IMR-90 (cell line): ENCODE results near the gene SLC4A3. TPM values are rescaled to one million over a fixed set of nuclear protein-coding genes. Genes with fewer than 3 reads are reported as not detected.

ENCODE experiments used
- ATAC-seq: fragments of 200-7000 bp; cut with Tn5 transposase; 2 replicates; pipeline ENCODE4 v1.9.1; 2020; ENCODE audit warnings: low read depth, mild to moderate bottlenecking, moderate library complexity
- BruUV-seq: library from RNA; stranded (reverse); fragments of 400-500 nt; replicated peaks from 2 replicates; lab custom pipeline; 2021; lab: Mats Ljungman, UMichigan
- CTCF ChIA-PET: fragments of 300-600 bp; formaldehyde crosslinking; extraction: SDS; loops from one replicate; lab custom pipeline; 2021; ENCODE audit warnings: antibody characterized with exemption; lab: Yijun Ruan, JAX
- POLR2A ChIA-PET: fragments of 300-600 bp; sonication (Branson Sonifier 250); formaldehyde crosslinking; loops from one replicate; lab custom pipeline; 2022; ENCODE audit warnings: antibody characterized with exemption; ENCODE audit not compliant: unreplicated experiment; lab: Charles Lee
- DNase-seq: peaks from one replicate; pipeline ENCODE4 v3.0.0; 2013
- H2AFZ ChIP-seq: replicated peaks from 2 replicates; pipeline ENCODE3; 2013; ENCODE audit warnings: low read length, mild to moderate bottlenecking; ENCODE audit not compliant: poor library complexity
- H2AK5ac ChIP-seq: 2 replicates; pipeline ENCODE4 v1.6.1; 2013; ENCODE audit warnings: low read depth, low read length, inconsistent platforms
- H2AK9ac ChIP-seq: replicated peaks from 2 replicates; pipeline ENCODE3; 2013; ENCODE audit warnings: mild to moderate bottlenecking, low read depth, low read length, moderate library complexity; ENCODE audit not compliant: poor library complexity
- H2BK120ac ChIP-seq: 2 replicates; pipeline ENCODE4 v1.6.1; 2013; ENCODE audit warnings: low read depth, low read length, inconsistent platforms
- H2BK15ac ChIP-seq: 3 replicates; pipeline ENCODE4 v1.6.1; 2013; ENCODE audit warnings: low read depth, low read length, inconsistent platforms
- H2BK20ac ChIP-seq: 2 replicates; pipeline ENCODE4 v1.6.1; 2013; ENCODE audit warnings: low read depth, mild to moderate bottlenecking, inconsistent platforms, low read length, moderate library complexity
- H2BK5ac ChIP-seq: 2 replicates; pipeline ENCODE4 v1.6.1; 2013; ENCODE audit warnings: mild to moderate bottlenecking, low read depth, low read length, inconsistent platforms; ENCODE audit not compliant: poor library complexity, severe bottlenecking
- H3K14ac ChIP-seq: replicated peaks from 2 replicates; pipeline ENCODE4 v1.6.1; 2013; ENCODE audit warnings: low read depth, low read length, inconsistent platforms
- H3K18ac ChIP-seq: 2 replicates; pipeline ENCODE4 v1.6.1; 2013; ENCODE audit warnings: low read depth, low read length, control low read depth
- H3K23ac ChIP-seq: 2 replicates; pipeline ENCODE4 v1.6.1; 2013; ENCODE audit warnings: low read depth, low read length, inconsistent platforms
- H3K27ac ChIP-seq: 2 replicates; pipeline ENCODE4 v1.5.1; 2013; ENCODE audit warnings: mild to moderate bottlenecking, control low read depth, low read length; ENCODE audit not compliant: insufficient read depth
- H3K27me3 ChIP-seq: 2 replicates; pipeline ENCODE4 v1.6.1; 2013; ENCODE audit warnings: low read length; ENCODE audit not compliant: control insufficient read depth, insufficient read depth
- H3K36me3 ChIP-seq: 2 replicates; pipeline ENCODE4 v1.6.1; 2013; ENCODE audit warnings: low read length, mixed read lengths; ENCODE audit not compliant: control insufficient read depth, insufficient read depth
- H3K4ac ChIP-seq: 2 replicates; pipeline ENCODE4 v1.6.1; 2013; ENCODE audit warnings: low read depth, low read length, inconsistent platforms
- H3K4me1 ChIP-seq: 2 replicates; pipeline ENCODE4 v1.6.1; 2013; ENCODE audit warnings: low read length, mixed read lengths; ENCODE audit not compliant: control insufficient read depth, insufficient read depth
- H3K4me2 ChIP-seq: 2 replicates; pipeline ENCODE4 v1.6.1; 2013; ENCODE audit warnings: low read depth, mild to moderate bottlenecking, control low read depth, low read length, moderate library complexity
- H3K4me3 ChIP-seq: 2 replicates; pipeline ENCODE4 v1.5.1; 2013; ENCODE audit warnings: low read depth, mild to moderate bottlenecking, control low read depth, low read length, moderate library complexity; ENCODE audit not compliant: insufficient read depth
- H3K56ac ChIP-seq: 2 replicates; pipeline ENCODE4 v1.6.1; 2013; ENCODE audit warnings: low read length, inconsistent platforms; ENCODE audit not compliant: insufficient read depth; ENCODE audit errors: extremely low read depth
- H3K79me1 ChIP-seq, 2 experiments: 2 replicates each; pipeline ENCODE4 v1.6.1; 2013; ENCODE audit warnings: low read length in 2 of 2, inconsistent platforms in 1 of 2, low read depth in 1 of 2
- H3K9ac ChIP-seq: 2 replicates; pipeline ENCODE4 v1.6.1; 2013; ENCODE audit warnings: low read depth, low read length, control low read depth
- H3K9me1 ChIP-seq: 2 replicates; pipeline ENCODE4 v1.6.1; 2013; ENCODE audit warnings: low read length, inconsistent platforms; ENCODE audit not compliant: insufficient read depth
- H3K9me3 ChIP-seq: 2 replicates; pipeline ENCODE4 v1.6.1; 2013; ENCODE audit warnings: low read length; ENCODE audit not compliant: control insufficient read depth, insufficient read depth
- H4K20me1 ChIP-seq: 2 replicates; pipeline ENCODE4 v1.6.1; 2013; ENCODE audit warnings: low read length, inconsistent platforms; ENCODE audit not compliant: insufficient read depth
- H4K5ac ChIP-seq: 2 replicates; pipeline ENCODE4 v1.6.1; 2013; ENCODE audit warnings: mild to moderate bottlenecking, low read depth, low read length, control low read depth
- H4K8ac ChIP-seq, 2 experiments: 2 replicates each; pipeline ENCODE4 v1.6.1; 2013; ENCODE audit warnings: low read depth in 2 of 2, low read length in 2 of 2, control low read depth in 1 of 2, inconsistent platforms in 1 of 2
- H4K91ac ChIP-seq: 2 replicates; pipeline ENCODE4 v1.6.1; 2013; ENCODE audit warnings: low read depth, low read length, inconsistent platforms; ENCODE audit not compliant: insufficient read depth
- CEBPB ChIP-seq: IDR thresholded peaks from 2 replicates; pipeline ENCODE4 v1.6.1; 2012; ENCODE audit warnings: low read depth, low read length, improper control_type of control experiment
- CHD1 ChIP-seq: IDR thresholded peaks from 2 replicates; pipeline ENCODE4 v1.6.1; 2012; ENCODE audit warnings: low read depth, low read length, improper control_type of control experiment
- CTCF ChIP-seq: conservative IDR thresholded peaks from 2 replicates; pipeline ENCODE4 v1.5.1; 2012; ENCODE audit warnings: mild to moderate bottlenecking, low read depth, low read length, improper control_type of control experiment
- FOS ChIP-seq: fragments of 150-350 bp; IDR thresholded peaks from 2 replicates; pipeline ENCODE4 v1.6.1; 2016; ENCODE audit warnings: low read depth, low read length
- MAFK ChIP-seq: IDR thresholded peaks from 2 replicates; pipeline ENCODE4 v1.6.1; 2012; ENCODE audit warnings: low read depth, low read length, improper control_type of control experiment
- MAZ ChIP-seq: IDR thresholded peaks from 2 replicates; pipeline ENCODE4 v1.6.1; 2012; ENCODE audit warnings: low read depth, mild to moderate bottlenecking, low read length, improper control_type of control experiment, moderate library complexity, borderline replicate concordance
- MXI1 ChIP-seq: IDR thresholded peaks from 2 replicates; pipeline ENCODE4 v1.6.1; 2012; ENCODE audit warnings: low read depth, mild to moderate bottlenecking, low read length, moderate library complexity, borderline replicate concordance
- NFE2L2 ChIP-seq: fragments of 150-350 bp; IDR thresholded peaks from 2 replicates; pipeline ENCODE4 v1.6.1; 2016; ENCODE audit warnings: low read depth, mild to moderate bottlenecking, low read length
- RAD21 ChIP-seq: IDR thresholded peaks from 2 replicates; pipeline ENCODE4 v1.6.1; 2012; ENCODE audit warnings: low read length, improper control_type of control experiment
- RCOR1 ChIP-seq: IDR thresholded peaks from 2 replicates; pipeline ENCODE4 v1.6.1; 2012; ENCODE audit warnings: mild to moderate bottlenecking, low read length, improper control_type of control experiment; ENCODE audit not compliant: insufficient replicate concordance
- RFX5 ChIP-seq: IDR thresholded peaks from 2 replicates; pipeline ENCODE4 v1.8.0; 2012; ENCODE audit warnings: low read depth, mild to moderate bottlenecking, low read length, moderate library complexity
- SMC3 ChIP-seq: fragments of 150-350 bp; IDR thresholded peaks from 2 replicates; pipeline ENCODE4 v1.6.1; 2016; ENCODE audit warnings: low read depth, mild to moderate bottlenecking, antibody characterized with exemption, low read length, moderate library complexity
- dilution Hi-C: fragments of 300-500 bp; cut with HindIII; formaldehyde crosslinking; loops from one replicate; pipeline ENCODE4 v1.14.3; 2018; ENCODE audit warnings: low sequenced_read_pairs; ENCODE audit not compliant: unreplicated experiment
- in situ Hi-C: fragments of 300-500 bp; cut with MboI; formaldehyde crosslinking; loops from 3 replicates; pipeline ENCODE4 v1.14.3; 2019; ENCODE audit warnings: low sequenced_read_pairs, inconsistent platforms, mixed read lengths
- intact Hi-C: fragments of 100-400 bp; cut with micrococcal nuclease; formaldehyde crosslinking; loops from 2 replicates; pipeline ENCODE4 v1.10.0; 2022
- polyA plus RNA-seq, 3 experiments: library from polyadenylated mRNA; depleted of rRNA; stranded (reverse); fragments of >200 nt; gene quantifications; 2 replicates each; pipeline ENCODE4 v1.2.3, GENCODE V29; 2012; ENCODE audit warnings: low replicate concordance in 1 of 3
- total RNA-seq: library from RNA; depleted of rRNA; stranded (reverse); fragments of >200 nt; gene quantifications from 2 replicates; pipeline ENCODE4 v1.2.3, GENCODE V29; 2012
- TF ChIP-seq, protein P1 (sequence below): fragments of 150-350 bp; IDR thresholded peaks from 2 replicates; pipeline ENCODE4 v1.6.1; 2017; ENCODE audit warnings: mild to moderate bottlenecking, antibody characterized with exemption, low read length, low read depth
- TF ChIP-seq, protein P2 (sequence below): fragments of 150-350 bp; IDR thresholded peaks from 2 replicates; pipeline ENCODE4 v1.6.1; 2016; ENCODE audit warnings: low read depth, mild to moderate bottlenecking, low read length, moderate library complexity, borderline replicate concordance

SLC4A3 gene
- total and polyA plus RNA-seq, 2 of the 4 experiments (the other 2 are of a cell fraction), result 0.90 to 6.1 TPM

- BruUV-seq, result no TSS peak
- ChIA-PET CTCF (no interaction called here), POLR2A (no interaction called here)
- peaks cover 4% of the 10 kb centered on the region; the same call in 1 of the 2 replicates for H3K4me1 ChIP-seq
- no peak overlapping the region for H2BK15ac ChIP-seq
- H3K9me3 ChIP-seq, result peaks cover 4% of the 10 kb centered on the region
- H4K8ac ChIP-seq, result 0 out of 4 replicates have a peak overlapping the region, but pooled peaks of 1 of the 2 experiments have one; percentile 35
- no peak for ATAC-seq
- H3K27me3 ChIP-seq, result peaks cover 12% of the 10 kb centered on the region
- H4K5ac ChIP-seq, result no peak overlapping the region
- H3K4ac ChIP-seq, result no peak overlapping the region
- no peak overlapping the region for H2AK5ac ChIP-seq
- H2AK9ac ChIP-seq, result no peak overlapping the region
- in situ Hi-C loops, result no loop called here
- TF ChIP-seq, protein P1, sequence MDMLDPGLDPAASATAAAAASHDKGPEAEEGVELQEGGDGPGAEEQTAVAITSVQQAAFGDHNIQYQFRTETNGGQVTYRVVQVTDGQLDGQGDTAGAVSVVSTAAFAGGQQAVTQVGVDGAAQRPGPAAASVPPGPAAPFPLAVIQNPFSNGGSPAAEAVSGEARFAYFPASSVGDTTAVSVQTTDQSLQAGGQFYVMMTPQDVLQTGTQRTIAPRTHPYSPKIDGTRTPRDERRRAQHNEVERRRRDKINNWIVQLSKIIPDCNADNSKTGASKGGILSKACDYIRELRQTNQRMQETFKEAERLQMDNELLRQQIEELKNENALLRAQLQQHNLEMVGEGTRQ, result no peak
- TF ChIP-seq CHD1, result no peak
- TF ChIP-seq FOS, result no peak
- TF ChIP-seq MAZ, result no peak
- TF ChIP-seq RFX5, result no peak
- TF ChIP-seq RAD21, result no peak
- TF ChIP-seq CEBPB, result no peak
- TF ChIP-seq, protein P2, sequence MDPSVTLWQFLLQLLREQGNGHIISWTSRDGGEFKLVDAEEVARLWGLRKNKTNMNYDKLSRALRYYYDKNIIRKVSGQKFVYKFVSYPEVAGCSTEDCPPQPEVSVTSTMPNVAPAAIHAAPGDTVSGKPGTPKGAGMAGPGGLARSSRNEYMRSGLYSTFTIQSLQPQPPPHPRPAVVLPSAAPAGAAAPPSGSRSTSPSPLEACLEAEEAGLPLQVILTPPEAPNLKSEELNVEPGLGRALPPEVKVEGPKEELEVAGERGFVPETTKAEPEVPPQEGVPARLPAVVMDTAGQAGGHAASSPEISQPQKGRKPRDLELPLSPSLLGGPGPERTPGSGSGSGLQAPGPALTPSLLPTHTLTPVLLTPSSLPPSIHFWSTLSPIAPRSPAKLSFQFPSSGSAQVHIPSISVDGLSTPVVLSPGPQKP, result no peak
- TF ChIP-seq SMC3, result no peak
- no peak for TF ChIP-seq MXI1
- TF ChIP-seq RCOR1, result no peak
- TF ChIP-seq NFE2L2, result no peak
- TF ChIP-seq CTCF, result no peak
- no peak for TF ChIP-seq MAFK
- H3K36me3 ChIP-seq, result no peaks in the 10 kb centered on the region
- no peak overlapping the region for H4K91ac ChIP-seq
- H3K9me1 ChIP-seq, result no peaks in the 10 kb centered on the region
- H3K4me2 ChIP-seq, result no peak overlapping the region
- no peak overlapping the region for H2BK20ac ChIP-seq
- no peak overlapping the region for H2BK5ac ChIP-seq
- no peak overlapping the region for H2BK120ac ChIP-seq
- H4K20me1 ChIP-seq, result no peaks in the 10 kb centered on the region
- no peak for DNase-seq
- H2AFZ ChIP-seq, result peak overlapping the region; percentile 56
- no peak overlapping the region; the same call in 1 of the 2 replicates for H3K23ac ChIP-seq
- H3K14ac ChIP-seq, result no peak overlapping the region; the same call in 1 of the 2 replicates
- H3K18ac ChIP-seq, result no peak overlapping the region
- dilution Hi-C loops, result no loop called here
- no peaks in the 10 kb centered on the region for H3K79me1 ChIP-seq
- H3K9ac ChIP-seq, result no peak overlapping the region
- intact Hi-C loops, result no loop called here
- H3K4me3 ChIP-seq, result no peak overlapping the region
- H3K27ac ChIP-seq, result no peak overlapping the region
- no peak overlapping the region for H3K56ac ChIP-seq
These were observed 35.1 kb downstream of the SLC4A3 start for GRCh38 chr2:219662566-219662965.
